ENCODE results near the gene ARMC10. TPM values are rescaled to one million over a fixed set of nuclear protein-coding genes. Genes with fewer than 3 reads are reported as not detected.
"Not testable (repeated sequence)": the region's sequence is repeated elsewhere in the genome, so short reads cannot be mapped to it uniquely, and the experiment has no call there.

ARMC10 gene
- total RNA-seq, 2 donors from 2014 or later, result 31.7 to 33.9 TPM

DNA sequence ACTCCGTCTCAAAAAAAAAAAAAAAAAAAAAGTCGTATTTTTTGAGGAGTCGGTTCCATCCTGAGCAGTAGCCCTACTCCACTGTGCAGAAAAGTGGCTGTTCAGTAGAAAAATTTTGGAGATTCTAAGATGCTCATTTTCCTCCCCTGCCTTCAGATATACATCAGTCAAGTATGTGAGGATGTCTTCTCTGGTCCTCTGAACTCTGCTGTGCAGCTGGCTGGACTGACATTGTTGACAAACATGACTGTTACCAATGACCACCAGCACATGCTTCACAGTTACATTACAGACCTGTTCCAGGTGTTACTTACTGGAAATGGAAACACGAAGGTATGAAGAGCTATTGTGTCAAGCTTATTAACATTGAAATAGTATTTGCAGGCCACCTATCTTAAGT is 17.4 kb downstream of the ARMC10 start:
- H3K36me3 Mint-ChIP-seq (ENCODE audit: insufficient read depth in 2 of 2), result peaks cover 0 to 14% of the 10 kb centered on the region in 2 donors
- not testable (repeated sequence) for DNase-seq; H3K27ac Mint-ChIP-seq; ATAC-seq (replicated peaks in 1 of 2); H3K27me3 Mint-ChIP-seq (ENCODE audit: low read depth); H3K4me3 Mint-ChIP-seq; H3K4me1 Mint-ChIP-seq (ENCODE audit: low read depth); H3K9me3 Mint-ChIP-seq

- peaks cover 0 to 12% of the 10 kb centered on the region in 2 donors for H3K36me3 Mint-ChIP-seq (ENCODE audit: insufficient read depth in 2 of 2)
These were observed 18.5 kb downstream of the ARMC10 start for GRCh38 chr7:103093429-103093828.

GRCh38 chr7:103094102-103094501 is 19.2 kb downstream of the ARMC10 start:
- H3K27me3 Mint-ChIP-seq (ENCODE audit: low read depth), result no peaks in the 10 kb centered on the region
- H3K9me3 Mint-ChIP-seq, result no peaks in the 10 kb centered on the region
- H3K27ac Mint-ChIP-seq, result peak overlapping the region; percentile 46
- DNase-seq, result no peak
- ATAC-seq (replicated peaks in 1 of 2), result no peak
- no peak overlapping the region for H3K4me3 Mint-ChIP-seq
- H3K4me1 Mint-ChIP-seq (ENCODE audit: low read depth), result no peaks in the 10 kb centered on the region
- peaks cover 0 to 9% of the 10 kb centered on the region in 2 donors for H3K36me3 Mint-ChIP-seq (ENCODE audit: insufficient read depth in 2 of 2)

More at GRCh38 chr7:103093429-103093828, 18.5 kb downstream of the ARMC10 start:
- Mint-ChIP-seq H3K27me3 (ENCODE audit: low read depth) (no peaks in the 10 kb centered on the region), H3K27ac (no peak overlapping the region), H3K4me1 (ENCODE audit: low read depth) (no peaks in the 10 kb centered on the region), H3K9me3 (no peaks in the 10 kb centered on the region), H3K4me3 (no peak overlapping the region)
- ATAC-seq (replicated peaks in 1 of 2) (no peak), DNase-seq (no peak)

- H3K4me3 Mint-ChIP-seq; H3K27ac Mint-ChIP-seq; ATAC-seq (replicated peaks in 1 of 2); H3K27me3 Mint-ChIP-seq (ENCODE audit: low read depth); H3K4me1 Mint-ChIP-seq (ENCODE audit: low read depth); H3K9me3 Mint-ChIP-seq; DNase-seq: not testable (repeated sequence)
- H3K36me3 Mint-ChIP-seq (ENCODE audit: insufficient read depth in 2 of 2), result peaks cover 0 to 10% of the 10 kb centered on the region in 2 donors
These were observed 20.6 kb downstream of the ARMC10 start for GRCh38 chr7:103095558-103095957.

- DNase-seq, result no peak
- ATAC-seq (replicated peaks in 1 of 2), result no peak
- Mint-ChIP-seq H3K27me3 (ENCODE audit: low read depth) (no peaks in the 10 kb centered on the region), H3K9me3 (no peaks in the 10 kb centered on the region), H3K27ac (no peak overlapping the region), H3K4me1 (ENCODE audit: low read depth) (no peaks in the 10 kb centered on the region), H3K4me3 (no peak overlapping the region), H3K36me3 (ENCODE audit: insufficient read depth in 2 of 2) (peaks cover 0 to 9% of the 10 kb centered on the region in 2 donors)
These were observed 22.1 kb downstream of the ARMC10 start for GRCh38 chr7:103097041-103097440.

DNA sequence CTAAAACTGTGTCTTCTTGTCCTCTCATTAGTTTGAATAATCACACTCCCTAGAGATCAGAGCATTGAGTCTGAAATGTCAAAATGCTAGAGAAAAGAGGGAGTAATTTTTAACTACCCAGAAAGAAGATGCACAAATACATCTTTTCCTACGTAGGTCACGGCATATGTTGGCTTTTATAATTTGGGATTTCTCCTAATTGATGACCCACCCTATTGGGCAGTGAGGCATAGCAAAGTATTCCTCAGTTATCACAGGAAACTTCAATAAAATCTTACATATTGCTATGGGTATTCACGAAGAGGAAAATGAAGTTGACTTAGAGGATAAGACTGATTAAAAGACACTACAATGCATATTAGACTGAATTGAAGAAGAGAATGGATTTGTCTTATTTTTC is 25.4 kb downstream of the ARMC10 start:
- ATAC-seq (replicated peaks in 1 of 2) (no peak), DNase-seq (no peak)
- no peaks in the 10 kb centered on the region for H3K4me1 Mint-ChIP-seq (ENCODE audit: low read depth)
- H3K9me3 Mint-ChIP-seq, result no peaks in the 10 kb centered on the region
- no peak overlapping the region for H3K4me3 Mint-ChIP-seq
- H3K36me3 Mint-ChIP-seq (ENCODE audit: insufficient read depth in 2 of 2), result peaks cover 0 to 9% of the 10 kb centered on the region in 2 donors
- no peaks in the 10 kb centered on the region for H3K27me3 Mint-ChIP-seq (ENCODE audit: low read depth)
- H3K27ac Mint-ChIP-seq, result peak overlapping the region; percentile 24

- no peaks in the 10 kb centered on the region for H3K27me3 Mint-ChIP-seq (ENCODE audit: low read depth)
- no peaks in the 10 kb centered on the region for H3K9me3 Mint-ChIP-seq
- no peak for DNase-seq
- ATAC-seq (replicated peaks in 1 of 2), result no peak
- no peak overlapping the region for H3K4me3 Mint-ChIP-seq
- no peaks in the 10 kb centered on the region for H3K4me1 Mint-ChIP-seq (ENCODE audit: low read depth)
- no peak overlapping the region for H3K27ac Mint-ChIP-seq
- H3K36me3 Mint-ChIP-seq (ENCODE audit: insufficient read depth in 2 of 2), result peaks cover 0 to 8% of the 10 kb centered on the region in 2 donors
These were observed 26.6 kb downstream of the ARMC10 start for GRCh38 chr7:103101543-103101942.

DNA sequence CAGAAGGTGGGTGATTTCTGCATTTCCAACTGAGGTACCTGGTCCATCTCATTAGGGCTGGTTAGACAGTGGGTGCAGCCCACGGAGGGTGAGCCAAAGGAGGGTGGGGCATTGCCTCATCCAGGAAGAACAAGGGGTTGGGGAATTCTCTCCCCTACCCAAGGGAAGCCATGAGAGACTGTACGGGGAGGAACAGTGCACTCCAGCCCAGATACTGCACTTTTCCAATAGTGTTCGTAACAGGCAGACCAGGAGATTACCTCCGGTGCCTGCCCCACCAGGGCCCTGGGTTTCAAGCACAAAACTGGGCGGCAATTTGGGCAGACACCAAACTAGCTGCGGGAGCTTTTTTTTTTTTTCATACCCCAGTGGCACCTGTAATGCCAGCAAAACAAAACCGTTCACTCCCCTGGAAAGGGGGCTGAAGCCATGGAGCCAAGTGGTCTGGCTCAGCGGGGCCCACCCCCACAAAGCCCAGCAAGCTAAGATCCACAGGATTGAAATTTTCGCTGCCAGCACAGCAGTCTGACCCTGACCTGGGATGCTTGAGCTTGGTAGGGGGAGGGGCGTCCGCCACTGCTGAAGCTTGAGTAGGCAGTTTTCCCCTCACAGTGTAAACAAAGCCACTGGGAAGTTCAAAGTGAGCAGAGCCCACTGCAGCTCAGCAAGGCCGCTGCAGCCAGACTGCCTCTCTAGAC is 31.2 kb downstream of the ARMC10 start:
- H3K9me3 Mint-ChIP-seq, result peaks cover 7 to 10% of the 10 kb centered on the region in 2 donors

GRCh38 chr7:103106703-103107070 is 31.7 kb downstream of the ARMC10 start:
- H3K27ac Mint-ChIP-seq; H3K4me3 Mint-ChIP-seq; H3K27me3 Mint-ChIP-seq (ENCODE audit: low read depth); ATAC-seq (replicated peaks in 1 of 2); H3K9me3 Mint-ChIP-seq; DNase-seq: not testable (repeated sequence)
- Mint-ChIP-seq H3K4me1 (ENCODE audit: low read depth) (peaks cover 11% of the 10 kb centered on the region), H3K36me3 (ENCODE audit: insufficient read depth in 2 of 2) (peaks cover 19 to 20% of the 10 kb centered on the region in 2 donors)

More for the DNA sequence above, 31.2 kb downstream of the ARMC10 start:
- no peak for DNase-seq
- H3K27me3 Mint-ChIP-seq (ENCODE audit: low read depth), result no peaks in the 10 kb centered on the region
- peaks cover 11% of the 10 kb centered on the region for H3K4me1 Mint-ChIP-seq (ENCODE audit: low read depth)
- peaks cover 19 to 20% of the 10 kb centered on the region in 2 donors for H3K36me3 Mint-ChIP-seq (ENCODE audit: insufficient read depth in 2 of 2)
- H3K27ac Mint-ChIP-seq, result no peak overlapping the region
- H3K4me3 Mint-ChIP-seq, result no peak overlapping the region
- ATAC-seq (replicated peaks in 1 of 2), result no peak

- ATAC-seq (replicated peaks in 1 of 2) (no peak), DNase-seq (no peak)
- H3K4me1 Mint-ChIP-seq (ENCODE audit: low read depth), result peaks cover 11% of the 10 kb centered on the region
- no peak overlapping the region for H3K4me3 Mint-ChIP-seq
- H3K36me3 Mint-ChIP-seq (ENCODE audit: insufficient read depth in 2 of 2), result peaks cover 17 to 22% of the 10 kb centered on the region in 2 donors
- H3K9me3 Mint-ChIP-seq, result peaks cover 7 to 10% of the 10 kb centered on the region in 2 donors
- H3K27ac Mint-ChIP-seq, result no peak overlapping the region
- H3K27me3 Mint-ChIP-seq (ENCODE audit: low read depth), result no peaks in the 10 kb centered on the region
These were observed 38.2 kb downstream of the ARMC10 start for GRCh38 chr7:103113164-103113563.

DNA sequence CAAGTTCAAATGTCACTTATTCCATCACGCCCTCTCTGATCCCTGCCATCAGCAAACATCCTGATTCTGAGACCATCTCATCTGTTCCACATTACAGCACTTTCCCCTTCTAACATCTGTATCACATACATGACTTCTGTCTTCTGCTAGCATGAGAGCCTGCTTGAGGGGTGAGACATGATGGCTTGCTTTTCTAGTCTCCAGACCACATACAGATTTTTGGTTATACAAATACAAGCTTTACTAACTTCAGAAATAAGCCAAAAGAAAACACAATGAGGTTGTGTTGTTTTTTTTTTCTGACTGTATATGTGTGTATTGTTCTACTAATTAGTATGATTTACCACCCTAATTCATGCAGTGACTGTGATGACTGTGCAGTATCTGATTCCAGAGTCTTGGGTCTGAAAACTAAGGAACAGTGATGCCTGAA is 39.7 kb downstream of the ARMC10 start:
- no peak for ATAC-seq (replicated peaks in 1 of 2)
- Mint-ChIP-seq H3K4me1 (ENCODE audit: low read depth) (peaks cover under 1% of the 10 kb centered on the region), H3K4me3 (no peak overlapping the region), H3K27me3 (ENCODE audit: low read depth) (no peaks in the 10 kb centered on the region), H3K27ac (no peak overlapping the region), H3K36me3 (ENCODE audit: insufficient read depth in 2 of 2) (peaks cover 12 to 16% of the 10 kb centered on the region in 2 donors), H3K9me3 (peaks cover 3 to 5% of the 10 kb centered on the region in 2 donors)
- no peak for DNase-seq

DNA sequence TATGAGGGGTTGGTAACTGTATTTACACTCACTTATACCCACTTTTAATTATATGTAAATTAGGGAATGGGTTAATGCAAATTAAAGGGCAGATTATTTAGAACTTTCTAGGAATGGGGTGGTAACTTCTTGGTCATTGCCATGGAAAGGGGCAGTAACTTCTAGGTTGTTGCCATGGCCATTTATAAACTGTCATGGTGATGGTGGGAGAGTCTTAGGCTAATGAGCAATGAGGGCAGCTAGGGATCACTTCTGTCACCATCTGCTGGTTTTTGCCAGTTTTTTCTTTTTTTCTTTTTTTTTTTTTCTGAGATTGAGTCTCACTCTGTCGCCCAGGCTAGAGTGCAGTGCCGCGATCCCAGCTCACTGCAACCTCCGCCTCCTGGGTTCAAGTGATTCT is 40.8 kb downstream of the ARMC10 start:
- no peaks in the 10 kb centered on the region for H3K4me1 Mint-ChIP-seq (ENCODE audit: low read depth)
- no peaks in the 10 kb centered on the region for H3K27me3 Mint-ChIP-seq (ENCODE audit: low read depth)
- peaks cover 2% of the 10 kb centered on the region in 2 donors for H3K9me3 Mint-ChIP-seq
- peaks cover 8 to 11% of the 10 kb centered on the region in 2 donors for H3K36me3 Mint-ChIP-seq (ENCODE audit: insufficient read depth in 2 of 2)
- DNase-seq (no peak), ATAC-seq (replicated peaks in 1 of 2) (no peak)
- H3K4me3 Mint-ChIP-seq, result no peak overlapping the region
- H3K27ac Mint-ChIP-seq, result no peak overlapping the region

DNA sequence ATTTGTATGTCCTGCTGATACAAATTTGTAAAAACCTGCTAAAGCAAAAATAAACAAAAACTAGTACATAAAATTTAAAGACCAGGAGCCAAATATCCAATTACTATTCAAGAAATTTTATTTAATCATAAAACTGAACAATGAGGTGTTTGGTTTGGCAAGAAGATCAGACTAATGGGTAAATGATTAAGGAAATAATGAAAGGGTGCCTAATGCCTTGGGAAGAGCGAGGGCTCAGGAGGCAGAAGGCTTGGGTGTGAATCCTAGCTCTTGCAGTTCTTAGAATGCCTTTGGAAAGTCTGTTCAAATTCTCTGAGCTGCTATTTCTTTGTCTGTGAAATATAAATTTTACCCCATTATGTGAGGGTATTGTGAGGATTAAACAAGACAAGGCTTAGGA is 41.6 kb downstream of the ARMC10 start:
- no peak overlapping the region for H3K4me3 Mint-ChIP-seq
- DNase-seq, result no peak
- peaks cover 6 to 9% of the 10 kb centered on the region in 2 donors for H3K36me3 Mint-ChIP-seq (ENCODE audit: insufficient read depth in 2 of 2)
- ATAC-seq (replicated peaks in 1 of 2), result no peak
- no peak overlapping the region for H3K27ac Mint-ChIP-seq
- H3K9me3 Mint-ChIP-seq, result no peaks in the 10 kb centered on the region
- no peaks in the 10 kb centered on the region for H3K27me3 Mint-ChIP-seq (ENCODE audit: low read depth)
- no peaks in the 10 kb centered on the region for H3K4me1 Mint-ChIP-seq (ENCODE audit: low read depth)

- Mint-ChIP-seq H3K27ac (no peak overlapping the region), H3K36me3 (ENCODE audit: insufficient read depth in 2 of 2) (peaks cover 6 to 10% of the 10 kb centered on the region in 2 donors), H3K4me1 (ENCODE audit: low read depth) (no peaks in the 10 kb centered on the region), H3K9me3 (no peaks in the 10 kb centered on the region), H3K4me3 (no peak overlapping the region), H3K27me3 (ENCODE audit: low read depth) (no peaks in the 10 kb centered on the region)
- ATAC-seq (replicated peaks in 1 of 2) (no peak), DNase-seq (no peak)
These were observed 42.1 kb downstream of the ARMC10 start for GRCh38 chr7:103116991-103117390.

Data from activated T-cell treated with anti-CD3 and anti-CD28 coated beads, Interleukin-2, amount 50 U/mL, for 72 hours (primary cell).